ENCODE measurements around the gene DNAJB12. TPM values are rescaled to one million over a fixed set of nuclear protein-coding genes. Genes with fewer than 3 reads are reported as not detected.
"Not testable (repeated sequence)": the region's sequence is repeated elsewhere in the genome, so short reads cannot be mapped to it uniquely, and the experiment has no call there.

DNAJB12 gene
- 24.8 and 33.8 TPM in 2 replicates for total RNA-seq

DNA sequence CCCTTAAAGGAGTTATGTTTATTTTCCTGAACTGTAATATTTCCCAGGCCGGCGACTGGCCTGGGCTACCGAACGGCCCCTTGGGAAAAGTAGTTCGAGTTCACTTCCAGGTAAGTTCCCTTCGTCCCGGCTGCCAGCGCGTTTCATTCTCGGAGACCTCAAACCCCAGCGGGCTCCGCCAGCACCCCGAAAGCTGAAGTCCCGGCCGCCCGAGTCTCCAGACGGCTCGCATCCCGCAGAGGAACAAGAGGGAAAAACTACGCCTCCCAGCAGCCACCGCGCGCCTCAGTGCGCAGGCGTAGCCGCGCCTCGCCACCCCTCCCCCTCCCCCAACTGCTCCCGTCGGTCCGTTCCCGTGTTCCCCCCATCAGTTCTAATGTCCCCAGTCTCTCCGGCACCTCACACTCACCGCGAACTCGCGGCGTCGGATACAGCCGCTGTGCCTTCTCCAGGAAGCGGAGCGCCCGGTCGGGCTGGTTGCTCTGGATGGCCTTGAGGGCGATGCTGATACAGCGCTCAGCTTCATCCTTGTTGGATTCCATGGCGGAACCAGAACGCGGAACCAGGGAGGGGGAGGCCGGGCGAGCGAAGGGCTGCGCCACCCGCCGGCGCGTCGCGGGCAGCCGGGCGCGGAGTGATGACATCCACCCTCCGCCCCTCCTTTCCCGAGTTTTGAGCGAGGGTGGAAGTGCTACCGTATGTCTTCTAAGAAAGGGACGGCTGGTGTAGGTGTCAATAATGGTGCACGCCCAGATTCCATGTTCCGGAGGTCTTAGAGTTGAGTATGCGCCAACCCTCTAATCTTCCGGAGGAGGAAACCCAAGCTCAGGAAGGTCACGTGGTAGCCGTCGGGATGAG, at the start of gene DNAJB12:
TSS of gene DNAJB12 (minus strand) at position 564 of the 858 bp plus-strand sequence. CDS start at position 542, 22 bp downstream.
- DNase-seq (ENCODE audit: low read depth) = peak; percentile 88

- not testable (repeated sequence) for DNase-seq (ENCODE audit: low read depth)
These were observed 40.9 kb upstream of the DNAJB12 start for GRCh38 chr10:72395581-72395980.

DNA sequence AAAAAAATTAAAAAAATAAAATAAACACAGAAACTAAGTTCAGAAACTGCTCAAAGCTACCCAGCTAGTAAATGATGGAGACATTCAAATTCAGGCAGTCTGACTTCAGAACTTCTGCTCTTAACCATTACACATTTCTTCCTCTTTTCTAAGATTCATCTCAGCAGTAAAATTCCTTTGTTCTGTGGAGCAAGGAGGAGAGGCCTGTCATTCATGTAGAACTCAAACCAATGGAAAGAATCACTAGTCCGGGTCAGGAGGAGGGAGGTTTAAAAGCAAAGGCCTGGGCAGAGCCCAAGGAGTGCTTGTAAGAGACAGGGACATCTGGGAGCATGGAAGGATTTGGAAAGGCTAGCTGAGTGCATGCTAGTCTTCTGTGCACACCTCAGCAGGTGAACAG, 37.9 kb upstream of the DNAJB12 start:
- DNase-seq (ENCODE audit: low read depth) = peak; percentile 31

- DNase-seq (ENCODE audit: low read depth) = no peak
These were observed 36.0 kb upstream of the DNAJB12 start for GRCh38 chr10:72390764-72391163.

DNA sequence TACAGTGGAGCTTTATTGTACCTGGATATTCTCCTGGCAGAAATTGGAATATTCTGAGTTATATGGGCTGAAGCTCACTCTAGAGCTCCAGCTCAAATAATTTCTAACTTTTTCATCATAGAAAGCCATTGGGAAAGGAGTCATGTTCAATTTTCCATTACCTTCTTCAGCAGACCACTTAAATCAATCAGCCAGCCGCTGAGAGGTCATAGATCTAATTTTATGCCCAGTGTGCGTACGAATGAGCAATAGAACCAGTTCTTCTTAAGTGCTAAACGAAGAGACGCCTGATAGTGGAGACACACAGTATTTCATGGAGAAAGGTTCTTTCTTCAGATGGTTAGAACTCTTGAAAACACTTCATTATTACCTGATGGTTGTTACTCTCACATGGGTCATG, 35.0 kb upstream of the DNAJB12 start:
- no peak for DNase-seq (ENCODE audit: low read depth)

DNA sequence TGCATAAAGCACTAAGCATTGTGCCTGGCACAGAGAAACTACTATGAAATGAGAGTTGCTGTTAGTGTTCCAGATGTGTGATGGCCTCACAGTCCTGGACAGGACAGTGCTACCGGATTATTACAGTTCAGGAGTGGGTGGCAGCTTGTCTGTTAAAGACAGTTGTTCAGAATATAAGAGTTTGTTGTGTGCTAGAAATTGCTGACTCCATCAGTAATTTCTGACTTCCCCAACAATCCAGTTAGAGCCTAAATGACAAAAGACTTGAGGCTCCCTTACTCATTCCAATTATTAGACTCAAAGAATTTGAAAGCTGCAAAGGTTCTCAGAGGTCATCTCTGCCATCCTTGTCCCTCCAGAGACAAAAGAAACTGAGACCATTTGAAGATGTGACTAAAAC, 34.3 kb upstream of the DNAJB12 start:
- no peak for DNase-seq (ENCODE audit: low read depth)

- DNase-seq (ENCODE audit: low read depth) = no peak
These were observed 33.3 kb upstream of the DNAJB12 start for GRCh38 chr10:72388062-72388461.

DNA sequence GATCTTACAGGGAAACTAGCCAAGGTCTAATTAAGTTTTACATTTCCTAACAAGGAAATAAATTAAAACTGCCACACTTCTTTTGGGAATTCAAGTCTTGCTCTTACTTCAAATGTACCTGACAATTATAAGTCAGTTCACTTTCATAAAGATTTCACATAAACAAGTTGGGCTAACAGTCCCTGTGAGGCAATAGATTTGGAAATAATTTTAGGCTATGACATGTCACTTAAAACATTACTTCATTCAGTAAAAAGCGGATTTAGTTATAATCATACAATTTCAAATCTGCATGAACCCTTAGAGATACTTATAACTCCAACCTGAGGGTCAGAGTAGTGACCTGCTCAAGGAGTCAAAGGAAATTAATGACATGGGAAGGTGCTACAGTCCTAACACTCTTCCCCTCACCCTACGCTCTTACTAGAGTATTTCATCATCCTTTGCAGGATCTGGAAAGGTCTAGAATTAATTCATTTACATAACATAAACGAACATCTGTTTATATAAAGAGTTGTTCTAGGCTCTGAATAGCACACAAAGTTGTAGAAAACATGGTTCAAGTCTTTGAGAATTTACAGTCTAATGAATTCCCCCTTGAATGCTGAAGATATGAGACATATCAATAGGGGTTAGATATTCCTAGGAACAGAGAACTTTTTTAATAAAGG, 32.3 kb upstream of the DNAJB12 start:
- no peak for DNase-seq (ENCODE audit: low read depth)

DNA sequence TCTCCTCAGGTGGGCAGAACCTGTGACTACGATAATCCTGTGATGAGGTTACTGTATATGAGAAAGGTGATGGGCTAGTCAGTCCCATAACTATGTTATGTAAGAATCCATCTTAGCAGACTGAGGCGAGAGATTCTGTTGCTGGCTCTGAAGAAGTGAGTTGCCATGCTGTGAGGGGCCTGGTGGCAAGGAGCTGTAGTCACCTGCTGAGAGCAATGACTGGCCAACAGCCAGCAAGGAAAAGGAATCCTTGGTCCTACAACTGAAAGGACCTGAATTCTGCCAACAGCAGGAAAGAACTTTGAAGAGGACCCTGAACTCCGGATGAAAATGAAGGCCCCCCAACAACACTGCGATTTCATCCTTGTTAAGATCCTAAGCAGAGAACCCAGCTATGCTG, 31.0 kb upstream of the DNAJB12 start:
- DNase-seq (ENCODE audit: low read depth) = no peak

GRCh38 chr10:72384982-72385381, 30.3 kb upstream of the DNAJB12 start:
- peak; percentile 58 for DNase-seq (ENCODE audit: low read depth)

DNA sequence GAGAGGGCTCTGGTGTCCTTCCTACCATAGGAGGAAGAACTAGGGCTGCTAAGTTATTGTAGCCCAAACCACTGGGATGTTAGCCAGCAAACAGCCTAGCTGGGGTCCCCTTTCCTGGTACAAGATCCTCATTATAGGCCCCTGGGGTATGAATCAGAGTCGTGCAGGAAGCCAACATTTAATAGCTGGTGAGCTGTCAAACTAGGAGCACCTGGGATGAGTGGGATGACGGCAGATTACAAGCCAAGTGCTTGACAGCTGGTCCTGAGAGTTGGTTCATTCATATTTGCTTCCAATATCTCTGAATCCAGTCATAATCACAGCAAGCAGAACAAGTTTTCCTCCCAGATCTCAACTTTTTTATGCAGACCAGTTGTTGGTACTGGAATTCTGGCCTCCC, 25.1 kb upstream of the DNAJB12 start:
- no peak for DNase-seq (ENCODE audit: low read depth)

DNA sequence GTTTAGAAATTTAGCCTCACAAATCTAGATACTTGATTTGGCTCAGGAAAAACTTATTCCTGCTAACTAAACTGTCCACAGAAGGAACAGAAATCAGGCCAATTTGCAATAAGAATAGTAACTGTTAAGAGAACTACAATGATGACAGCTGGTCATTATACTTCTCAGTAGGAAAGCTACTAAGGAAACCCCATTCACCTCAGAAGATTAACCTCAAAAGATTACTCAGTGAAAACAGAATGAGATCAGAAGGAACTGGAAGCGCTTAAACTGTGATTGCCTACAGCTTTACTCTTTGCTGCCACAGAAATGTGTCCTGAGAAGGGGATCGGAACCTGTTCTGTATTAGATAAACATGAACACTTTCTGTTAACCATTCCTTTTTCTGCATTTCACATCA, 24.3 kb upstream of the DNAJB12 start:
- DNase-seq (ENCODE audit: low read depth) = no peak

GRCh38 chr10:72375585-72375984, 20.9 kb upstream of the DNAJB12 start:
- DNase-seq (ENCODE audit: low read depth) = no peak

DNA sequence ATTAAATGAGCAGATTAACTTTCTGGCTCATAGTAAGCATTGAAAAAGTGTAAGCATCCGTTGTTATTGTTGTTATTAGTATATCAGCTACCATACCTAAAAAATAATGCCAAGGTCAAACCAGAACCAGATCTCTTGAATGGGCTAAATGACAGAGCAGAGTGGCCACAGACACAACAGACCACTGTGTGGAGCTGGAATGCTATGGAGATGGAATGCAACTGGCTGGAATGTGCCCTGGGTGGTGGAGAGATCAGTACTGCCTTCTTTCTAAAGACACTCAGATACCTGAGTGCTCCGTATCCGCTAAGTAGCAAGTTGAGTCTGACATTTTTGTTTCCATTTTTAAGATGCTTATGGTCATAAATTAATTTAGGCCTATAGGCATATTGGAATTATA, 20.5 kb upstream of the DNAJB12 start:
- DNase-seq (ENCODE audit: low read depth) = no peak

DNA sequence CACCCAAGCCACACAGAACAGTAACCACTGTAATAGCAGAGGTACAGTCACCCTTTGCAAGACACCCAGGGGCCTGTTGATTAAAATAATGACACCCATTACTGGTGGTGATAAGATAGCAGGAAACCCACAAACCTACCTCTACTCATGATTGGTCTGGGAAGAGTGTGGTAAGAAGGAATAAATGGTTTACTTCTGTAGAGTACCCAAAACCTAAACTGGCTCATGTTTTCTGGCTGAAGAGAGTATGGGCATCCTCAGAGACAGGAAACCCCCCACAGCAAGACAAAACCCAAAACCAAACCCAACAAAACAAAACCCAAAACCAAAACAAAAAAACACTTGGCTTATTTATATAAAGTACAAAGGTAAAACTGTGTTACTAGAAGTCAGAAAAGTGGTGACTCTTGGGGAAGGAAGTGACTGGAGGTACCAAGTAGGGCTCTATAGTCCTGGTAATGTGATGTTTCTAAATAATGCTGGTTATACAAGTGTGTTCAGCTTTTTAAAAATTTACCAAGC, 15.5 kb upstream of the DNAJB12 start:
- DNase-seq (ENCODE audit: low read depth) = no peak

DNA sequence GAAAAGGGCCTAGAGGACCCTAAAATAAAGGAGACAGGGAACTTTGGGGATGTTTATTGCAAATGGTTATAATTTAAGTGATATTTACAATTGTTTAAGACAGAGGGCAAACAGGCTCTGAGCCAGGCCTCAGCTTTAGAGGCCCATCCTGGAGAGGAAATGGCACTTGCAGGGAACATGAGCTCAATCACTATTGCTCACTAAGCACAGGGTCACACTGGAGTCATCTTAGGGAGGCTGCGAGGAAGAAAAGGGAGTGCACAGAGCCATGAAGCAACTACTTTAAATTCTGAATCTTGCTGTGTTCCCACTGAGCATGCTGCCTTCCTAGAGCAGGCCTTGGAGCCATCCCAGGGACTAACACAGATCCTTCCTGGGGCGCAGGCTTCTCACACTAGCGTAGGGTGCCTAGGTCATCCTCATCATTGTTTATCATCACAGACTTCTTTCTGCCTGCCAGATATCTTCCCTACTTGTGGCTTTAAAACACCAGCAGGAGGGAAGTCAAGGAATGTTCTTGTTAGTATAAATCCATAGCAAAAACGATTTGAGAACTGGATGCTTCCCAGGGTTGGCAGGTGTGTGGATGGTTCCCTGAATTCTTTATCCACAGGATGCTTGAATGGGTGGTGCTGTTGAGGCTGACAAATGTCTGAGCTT, 12.7 kb upstream of the DNAJB12 start:
- DNase-seq (ENCODE audit: low read depth) = no peak

DNA sequence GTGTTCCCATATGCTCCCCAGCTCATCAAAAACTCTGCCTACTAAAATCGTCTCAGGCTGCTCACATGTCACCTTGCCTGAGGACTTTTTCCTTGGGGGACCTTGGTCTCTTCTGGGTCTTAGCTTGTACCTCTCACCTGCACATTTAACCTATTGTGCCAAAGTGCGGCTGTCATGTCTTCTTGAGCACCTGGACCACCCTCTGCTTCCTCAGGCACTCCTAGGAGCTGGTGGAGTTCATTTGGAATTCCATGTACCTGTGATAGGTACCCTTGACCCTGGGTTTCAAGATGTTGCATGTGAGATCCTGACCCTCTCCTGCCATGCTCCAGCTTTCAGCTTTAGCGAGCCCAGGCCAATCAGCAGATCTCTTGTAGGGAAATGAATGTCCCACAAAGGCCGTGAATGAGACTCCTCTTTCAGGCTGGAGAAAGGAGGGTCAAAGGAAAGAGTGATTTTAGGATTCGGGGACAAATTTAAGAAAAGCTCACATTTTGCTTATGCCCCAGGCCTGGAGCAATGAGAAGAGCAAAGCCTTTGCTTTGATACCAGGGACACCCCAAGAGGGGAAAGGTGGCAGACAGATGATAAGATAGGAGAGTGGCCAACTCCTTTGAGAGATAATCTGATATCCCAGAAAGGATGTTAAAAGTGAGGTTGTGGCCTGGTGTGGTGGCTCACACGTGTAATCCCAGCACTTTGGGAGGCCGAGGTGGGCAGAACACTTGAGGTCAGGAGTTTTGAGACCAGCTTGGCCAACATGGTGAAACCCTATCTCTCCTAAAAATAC, 10.6 kb upstream of the DNAJB12 start:
- no peak for DNase-seq (ENCODE audit: low read depth)

GRCh38 chr10:72364239-72364777, 9.6 kb upstream of the DNAJB12 start:
- peak; percentile 92 for DNase-seq (ENCODE audit: low read depth)

GRCh38 chr10:72356987-72357386, 2.3 kb upstream of the DNAJB12 start:
- no peak for DNase-seq (ENCODE audit: low read depth)

DNA sequence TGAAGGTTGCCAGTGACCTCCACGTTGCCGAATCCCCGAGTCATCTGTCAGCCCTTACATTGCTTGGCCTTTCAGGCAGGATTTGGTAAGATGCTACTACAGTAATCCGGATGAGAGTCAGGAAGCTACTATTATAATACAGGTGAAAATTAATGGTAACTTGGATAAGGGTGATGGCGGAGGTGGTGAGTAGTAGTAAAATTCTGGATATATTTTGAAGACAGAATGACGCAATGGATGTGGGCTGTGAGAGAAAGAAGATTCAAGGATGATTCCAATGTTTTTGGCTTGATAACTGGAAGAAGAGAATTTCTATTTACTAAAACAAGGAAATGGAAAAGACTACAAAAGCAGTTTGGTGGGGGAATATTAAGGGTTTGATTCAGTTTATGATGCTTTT, 1.4 kb upstream of the DNAJB12 start:
- no peak for DNase-seq (ENCODE audit: low read depth)

DNA sequence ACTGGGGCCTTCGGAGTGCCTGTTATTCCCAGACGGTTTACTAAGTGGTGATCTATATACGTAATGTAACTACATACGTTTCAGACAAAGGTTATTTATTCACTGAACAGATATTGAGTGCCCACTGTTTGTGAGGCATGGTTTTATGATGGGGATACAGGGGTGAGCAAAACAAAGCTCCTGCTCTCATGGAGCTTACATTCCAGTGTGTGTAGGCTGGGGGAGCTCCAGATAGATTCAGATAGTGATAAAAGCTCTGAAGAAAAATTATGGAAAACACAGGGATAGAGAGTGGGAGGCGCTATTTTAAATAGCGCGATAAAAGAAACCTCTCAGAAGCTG, 466 bp upstream of the DNAJB12 start:
- no peak for DNase-seq (ENCODE audit: low read depth)

GRCh38 chr10:72353965-72354355, 759 bp downstream of the DNAJB12 start:
- no peak for DNase-seq (ENCODE audit: low read depth)

Measured in renal cortical epithelial cell (primary cell).